K562 (cell line): Measurements from ENCODE around the gene MADCAM1. TPM values are rescaled to one million over a fixed set of nuclear protein-coding genes. Genes with fewer than 3 reads are reported as not detected.

ENCODE experiments used
- DACH1 ChIP-seq: fragments of 450-650 bp; IDR thresholded peaks from 2 replicates; pipeline ENCODE4 v1.6.1; 2018; ENCODE audit not compliant: partially characterized antibody
- EGR1 ChIP-seq: fragments of 450-650 bp; conservative IDR thresholded peaks from 2 replicates; pipeline ENCODE4 v1.6.1; 2017; ENCODE audit warnings: mild to moderate bottlenecking
- ESRRA ChIP-seq: fragments of 450-650 bp; IDR thresholded peaks from 2 replicates; pipeline ENCODE4 v1.6.1; 2014; ENCODE audit warnings: low read depth, mild to moderate bottlenecking, moderate library complexity, borderline replicate concordance
- FOXA1 ChIP-seq: fragments of 450-650 bp; IDR thresholded peaks from 2 replicates; pipeline ENCODE4 v1.6.1; 2016; ENCODE audit warnings: mild to moderate bottlenecking, borderline replicate concordance
- FOXP1 ChIP-seq: sonication (generic); formaldehyde crosslinking; IDR thresholded peaks from 2 replicates; pipeline ENCODE4 v1.8.0; 2022; ENCODE audit warnings: mild to moderate bottlenecking, missing genetic modification reagents
- GABPB1 ChIP-seq: sonication (generic); formaldehyde crosslinking; IDR thresholded peaks from 2 replicates; pipeline ENCODE4 v1.8.0; 2022; ENCODE audit warnings: mild to moderate bottlenecking, missing genetic modification reagents
- HEY1 ChIP-seq: fragments of 250-450 bp; sonication (Bioruptor Pico); IDR thresholded peaks from 2 replicates; pipeline ENCODE4 v1.5.0; 2020; ENCODE audit warnings: mild to moderate bottlenecking, moderate library complexity, borderline replicate concordance
- KAT8 ChIP-seq: fragments of 450-650 bp; IDR thresholded peaks from 2 replicates; pipeline ENCODE4 v1.6.1; 2016; ENCODE audit warnings: low read depth, mild to moderate bottlenecking
- MYC ChIP-seq, 2 experiments: fragments of 250-450 bp in 1 of 2; sonication (Bioruptor Pico) in 1 of 2; IDR thresholded peaks; 2 replicates each; pipeline versions ENCODE4 v1.5.1 to v1.6.1; 2012 to 2021; ENCODE audit warnings: low read depth in 2 of 2, borderline replicate concordance in 1 of 2, improper control_type of control experiment in 1 of 2, low read length in 1 of 2, mild to moderate bottlenecking in 1 of 2, moderate library complexity in 1 of 2
- PHF21A ChIP-seq: fragments of 450-650 bp; IDR thresholded peaks from 2 replicates; pipeline ENCODE4 v1.6.1; 2017; ENCODE audit warnings: low read depth, borderline replicate concordance
- SAFB2 ChIP-seq: fragments of 200-400 bp; formaldehyde crosslinking; IDR thresholded peaks from 2 replicates; pipeline ENCODE4 v1.6.1; 2018; ENCODE audit warnings: borderline replicate concordance, low read length, low read depth, moderate library complexity; ENCODE audit not compliant: severe bottlenecking
- SIRT6 ChIP-seq: IDR thresholded peaks from one replicate; pipeline ENCODE4 v1.6.1; 2012; ENCODE audit warnings: low read depth, mild to moderate bottlenecking, control low read depth, inconsistent platforms, low read length, moderate library complexity
- SRSF3 ChIP-seq: fragments of 200-400 bp; formaldehyde crosslinking; IDR thresholded peaks from 2 replicates; pipeline ENCODE4 v1.6.1; 2016; ENCODE audit warnings: mild to moderate bottlenecking, low read length, moderate library complexity; ENCODE audit not compliant: insufficient read depth
- ZNF24 ChIP-seq: fragments of 450-650 bp; IDR thresholded peaks from 2 replicates; pipeline ENCODE4 v1.6.1; 2016
- ZNF639 ChIP-seq, 2 experiments: fragments of 200-800 bp in 1 of 2; sonication (Bioruptor generic) in 1 of 2; sonication (generic) in 1 of 2; formaldehyde crosslinking in 1 of 2; IDR thresholded peaks in 1 of 2; conservative IDR thresholded peaks in 1 of 2; 2 replicates each; pipeline versions ENCODE4 v1.5.0 to v1.6.1; 2016 to 2020; ENCODE audit warnings: missing compliant biosample characterization in 1 of 2, missing genetic modification characterization in 1 of 2, missing genetic modification reagents in 1 of 2
- polyA plus RNA-seq, 8 experiments: library from polyadenylated mRNA; depleted of rRNA in 4 of 8; stranded (reverse) in 5 of 8; unstranded in 3 of 8; fragments of >200 nt; fragmentation: Nextera tagmentation in 2 of 8; fragmentation: Illumina TruSeq in 1 of 8; extraction: Ambion mirVana in 2 of 8; extraction: Trizol in 1 of 8; gene quantifications; 2 replicates each; pipeline versions ENCODE4 v1.2.1 to v1.2.3, GENCODE V29; 2011 to 2014; ENCODE audit warnings: inconsistent platforms in 1 of 8, missing spikeins in 1 of 8
- total RNA-seq, 7 experiments: library from RNA; depleted of rRNA in 6 of 7; stranded (reverse); fragments of >200 nt in 6 of 7; fragmentation: Illumina TruSeq in 2 of 7; extraction: Trizol in 2 of 7; gene quantifications; 2 replicates each; pipeline versions ENCODE4 v1.2.1 to v1.2.3, GENCODE V29; 2011 to 2021; ENCODE audit warnings: low replicate concordance in 1 of 7
- TF ChIP-seq, protein P1 (sequence below): sonication (generic); formaldehyde crosslinking; IDR thresholded peaks from 2 replicates; pipeline ENCODE4 v1.4.0; 2020; ENCODE audit warnings: mild to moderate bottlenecking, missing genetic modification reagents
- TF ChIP-seq, protein P2 (sequence below): fragments of 450-650 bp; formaldehyde crosslinking; conservative IDR thresholded peaks from 2 replicates; pipeline ENCODE4 v1.4.0; 2022; ENCODE audit warnings: mild to moderate bottlenecking, missing genetic modification characterization
- TF ChIP-seq, protein P3 (sequence below): sonication (generic); formaldehyde crosslinking; IDR thresholded peaks from 2 replicates; pipeline ENCODE4 v1.8.0; 2022; ENCODE audit warnings: mild to moderate bottlenecking, missing genetic modification reagents
- TF ChIP-seq, protein P4 (sequence below): fragments of 250-450 bp; sonication (Bioruptor Pico); IDR thresholded peaks from 2 replicates; pipeline ENCODE4 v1.8.0; 2021; ENCODE audit warnings: borderline replicate concordance, mild to moderate bottlenecking, moderate library complexity; ENCODE audit not compliant: poor library complexity, severe bottlenecking

MADCAM1 gene
- total and polyA plus RNA-seq, 9 of the 15 experiments (the other 6 are each of a cell fraction or from before 2014, with no cell fraction given) = 0.09 to 0.36 (median 0.09) TPM; not detected in 6

DNA sequence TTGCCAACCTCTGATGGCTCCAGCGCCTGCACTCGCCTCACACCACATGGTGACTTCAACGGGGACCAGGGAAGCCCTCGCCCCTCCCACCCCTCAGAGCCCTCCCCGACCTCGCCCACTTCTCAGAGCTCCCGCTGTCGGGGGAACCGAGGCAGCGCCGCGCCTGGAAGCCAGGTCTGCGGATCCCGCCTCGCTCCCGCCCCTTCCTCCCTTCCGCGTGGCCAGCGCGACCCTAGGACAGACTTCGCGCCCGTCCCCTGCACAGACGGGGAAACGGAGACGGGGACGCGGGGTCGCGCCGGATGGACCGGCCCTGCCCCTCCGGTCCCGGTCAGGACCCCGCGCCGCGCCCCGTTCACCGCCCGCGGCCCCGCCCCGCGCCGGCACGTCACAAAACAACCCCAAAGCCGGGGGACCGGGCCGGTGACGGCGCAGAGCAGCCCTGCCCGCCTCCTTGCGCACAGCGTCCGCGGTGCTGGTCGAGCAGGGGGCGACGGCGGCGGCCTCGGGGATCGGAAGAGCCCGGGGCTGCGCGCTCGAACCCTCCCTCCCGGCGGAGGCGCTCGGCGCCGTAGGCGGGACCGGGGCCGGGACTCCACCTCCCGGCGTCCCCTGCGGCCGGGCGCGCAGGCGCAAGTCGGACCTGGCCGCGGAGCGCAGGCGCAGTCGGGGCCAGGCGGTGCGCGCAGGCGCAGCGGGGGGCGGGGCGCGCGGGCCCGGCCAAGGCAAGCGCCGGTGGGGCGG is 34.9 kb downstream of the MADCAM1 start (continued):
- TF ChIP-seq ZNF639 (CRISPR knock-in tag; conservative IDR thresholded peaks at IDR 0.05 in 1 of 2, IDR thresholded peaks at IDR 0.05 in 1 of 2) (peak in 1 of 2 experiments; percentile 90; a peak in 2 of 4 replicates), FOXP1 (CRISPR knock-in tag) (no peak), KAT8 (no peak), FOXA1 (no peak), ZNF24 (no peak), SRSF3 (no peak), ESRRA (peak; percentile 52), GABPB1 (peak; percentile 51), SIRT6 (no peak), EGR1 (no peak), SAFB2 (no peak), DACH1 (no peak), PHF21A (no peak), HEY1 (CRISPR knock-in tag) (no peak), MYC (IDR thresholded peaks at IDR 0.05; ENCODE audit: low read depth, low read length) (peak; percentile 61), MYC (CRISPR knock-in tag; IDR thresholded peaks at IDR 0.05; ENCODE audit: borderline replicate concordance, low read depth) (no peak)
- TF ChIP-seq, protein P1, sequence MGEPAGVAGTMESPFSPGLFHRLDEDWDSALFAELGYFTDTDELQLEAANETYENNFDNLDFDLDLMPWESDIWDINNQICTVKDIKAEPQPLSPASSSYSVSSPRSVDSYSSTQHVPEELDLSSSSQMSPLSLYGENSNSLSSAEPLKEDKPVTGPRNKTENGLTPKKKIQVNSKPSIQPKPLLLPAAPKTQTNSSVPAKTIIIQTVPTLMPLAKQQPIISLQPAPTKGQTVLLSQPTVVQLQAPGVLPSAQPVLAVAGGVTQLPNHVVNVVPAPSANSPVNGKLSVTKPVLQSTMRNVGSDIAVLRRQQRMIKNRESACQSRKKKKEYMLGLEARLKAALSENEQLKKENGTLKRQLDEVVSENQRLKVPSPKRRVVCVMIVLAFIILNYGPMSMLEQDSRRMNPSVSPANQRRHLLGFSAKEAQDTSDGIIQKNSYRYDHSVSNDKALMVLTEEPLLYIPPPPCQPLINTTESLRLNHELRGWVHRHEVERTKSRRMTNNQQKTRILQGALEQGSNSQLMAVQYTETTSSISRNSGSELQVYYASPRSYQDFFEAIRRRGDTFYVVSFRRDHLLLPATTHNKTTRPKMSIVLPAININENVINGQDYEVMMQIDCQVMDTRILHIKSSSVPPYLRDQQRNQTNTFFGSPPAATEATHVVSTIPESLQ (CRISPR knock-in tag) = no peak
- TF ChIP-seq, protein P2, sequence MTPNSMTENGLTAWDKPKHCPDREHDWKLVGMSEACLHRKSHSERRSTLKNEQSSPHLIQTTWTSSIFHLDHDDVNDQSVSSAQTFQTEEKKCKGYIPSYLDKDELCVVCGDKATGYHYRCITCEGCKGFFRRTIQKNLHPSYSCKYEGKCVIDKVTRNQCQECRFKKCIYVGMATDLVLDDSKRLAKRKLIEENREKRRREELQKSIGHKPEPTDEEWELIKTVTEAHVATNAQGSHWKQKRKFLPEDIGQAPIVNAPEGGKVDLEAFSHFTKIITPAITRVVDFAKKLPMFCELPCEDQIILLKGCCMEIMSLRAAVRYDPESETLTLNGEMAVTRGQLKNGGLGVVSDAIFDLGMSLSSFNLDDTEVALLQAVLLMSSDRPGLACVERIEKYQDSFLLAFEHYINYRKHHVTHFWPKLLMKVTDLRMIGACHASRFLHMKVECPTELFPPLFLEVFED = no peak
- TF ChIP-seq, protein P3, sequence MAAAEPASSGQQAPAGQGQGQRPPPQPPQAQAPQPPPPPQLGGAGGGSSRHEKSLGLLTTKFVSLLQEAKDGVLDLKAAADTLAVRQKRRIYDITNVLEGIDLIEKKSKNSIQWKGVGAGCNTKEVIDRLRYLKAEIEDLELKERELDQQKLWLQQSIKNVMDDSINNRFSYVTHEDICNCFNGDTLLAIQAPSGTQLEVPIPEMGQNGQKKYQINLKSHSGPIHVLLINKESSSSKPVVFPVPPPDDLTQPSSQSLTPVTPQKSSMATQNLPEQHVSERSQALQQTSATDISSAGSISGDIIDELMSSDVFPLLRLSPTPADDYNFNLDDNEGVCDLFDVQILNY (CRISPR knock-in tag) = no peak
- TF ChIP-seq, protein P4, sequence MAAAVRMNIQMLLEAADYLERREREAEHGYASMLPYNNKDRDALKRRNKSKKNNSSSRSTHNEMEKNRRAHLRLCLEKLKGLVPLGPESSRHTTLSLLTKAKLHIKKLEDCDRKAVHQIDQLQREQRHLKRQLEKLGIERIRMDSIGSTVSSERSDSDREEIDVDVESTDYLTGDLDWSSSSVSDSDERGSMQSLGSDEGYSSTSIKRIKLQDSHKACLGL = no peak
